Adrenal gland (tissue), 12 donors: Measurements from ENCODE around the gene ADGRE1. TPM values are rescaled to one million over a fixed set of nuclear protein-coding genes. Genes with fewer than 3 reads are reported as not detected.

Experiments
- DNase-seq, 7 donors: peaks; one replicate each; pipeline ENCODE4 v3.0.0-alpha.2; 2019 to 2020
- H3K27ac ChIP-seq, 5 donors: fragments of 200-600 bp; sonication (generic) in 4 of 5; 1 replicate in 3 of 5; 2 replicates in 2 of 5; pipeline versions ENCODE4 v1.5.1 to v1.8.0; 2016 to 2020; ENCODE audit warnings: mild to moderate bottlenecking in 1 of 5
- H3K27me3 ChIP-seq: fragments of 200-600 bp; 2 replicates; pipeline ENCODE4 v1.8.0; 2021
- H3K36me3 ChIP-seq, 2 donors: fragments of 200-600 bp; replicated peaks in 1 of 2; 1 replicate in 1 of 2; 2 replicates in 1 of 2; pipeline versions ENCODE4 v1.5.1 to v1.8.0; 2018 to 2022
- H3K4me1 ChIP-seq, 2 donors: fragments of 200-600 bp; replicated peaks in 1 of 2; 1 replicate in 1 of 2; 2 replicates in 1 of 2; pipeline versions ENCODE4 v1.5.1 to v1.8.0; 2018 to 2021
- H3K4me3 ChIP-seq, 4 donors: fragments of 200-600 bp; sonication (generic) in 3 of 4; one replicate each; pipeline ENCODE4 v1.5.1; 2016 to 2018
- H3K9me3 ChIP-seq, 3 donors: fragments of 200-600 bp; sonication (generic) in 1 of 3; replicated peaks in 1 of 3; 1 replicate in 2 of 3; 2 replicates in 1 of 3; pipeline versions ENCODE4 v1.5.1 to v1.8.0; 2016 to 2021
- CTCF ChIP-seq, 6 experiments: fragments of 450-650 bp in 4 of 6; fragments of 200-600 bp in 2 of 6; sonication (generic) in 1 of 6; IDR thresholded peaks; 1 replicate in 5 of 6; 2 replicates in 1 of 6; pipeline versions ENCODE4 v1.5.1 to v1.8.0; 2016 to 2021; ENCODE audit warnings: antibody characterized with exemption in 6 of 6, mild to moderate bottlenecking in 2 of 6, moderate library complexity in 1 of 6
- POLR2A ChIP-seq, 2 donors: fragments of 450-650 bp; IDR thresholded peaks; one replicate each; pipeline ENCODE4 v1.6.1; 2017; ENCODE audit warnings: antibody characterized with exemption in 2 of 2, mild to moderate bottlenecking in 2 of 2, moderate library complexity in 1 of 2
- WGBS, 4 donors: extraction: QIAGEN DNeasy Blood & Tissue Kit in 2 of 4; methylation state at CpG; one replicate each; pipeline versions ENCODE4 v1.1.5 to v1.1.7; 2013 to 2017; 5-methylcytosine and 5-hydroxymethylcytosine counted together
- intact Hi-C, 2 donors: fragments of 100-400 bp; cut with DNase I; formaldehyde crosslinking; loops; one replicate each; pipeline versions ENCODE4 v1.14.1 to v1.15.0; 2022 to 2023
- polyA plus RNA-seq, 3 donors: library from polyadenylated mRNA; stranded (reverse); fragments of 200-250 nt in 2 of 3; fragments of 350-450 nt in 1 of 3; fragmentation: Illumina TruSeq in 1 of 3; extraction: RNeasy Lipid Tissue Mini Kit (QIAGEN cat#74804) in 1 of 3; gene quantifications; one replicate each; pipeline ENCODE4 v1.2.3, GENCODE V29; 2013 to 2014
- total RNA-seq, 9 donors: library from RNA; depleted of rRNA in 4 of 9; stranded (reverse); fragments of >200 nt in 4 of 9; fragments of 120-200 nt in 1 of 9; fragmentation: NEBNext Ultra II Directional in 1 of 9; extraction: Animal tissue kit (Norgen Biotek cat#: 25700) in 1 of 9; gene quantifications; one replicate each; pipeline versions ENCODE4 v1.1.0 to v1.2.4, GENCODE V29; 2013 to 2023
- donor health status: healthy with polysubstance abuse.
- donor health status: Bipolar disorder and iron deficiency.
- donor health status: DM: yes; HTN: yes; CAD: no.
- donor health status: DM: no; HTN: no; CAD: no.
- donor health status: DM: no; HTN: no; CAD: no.
- donor health status: DM: yes; HTN: yes; CAD: no.

ADGRE1 gene
- total and polyA plus RNA-seq, 12 donors: 0.07 to 1.2 (median 0.28) TPM; not detected in 1

- no peak overlapping the region for H3K27ac ChIP-seq
- TF ChIP-seq POLR2A (IDR thresholded peaks at IDR 0.05): no peak
- TF ChIP-seq CTCF (IDR thresholded peaks at IDR 0.05): no peak
- no peaks in the 10 kb centered on the region for H3K36me3 ChIP-seq
- 81 to 85% (median 83%) methylated on average over 3 of the region's 3 CpGs for WGBS, 4 donors
- intact Hi-C loops: no loop called here
- no peaks in the 10 kb centered on the region for H3K4me1 ChIP-seq
- no peaks in the 10 kb centered on the region for H3K27me3 ChIP-seq
- DNase-seq: no peak
- no peaks in the 10 kb centered on the region for H3K9me3 ChIP-seq
- H3K4me3 ChIP-seq: no peak overlapping the region
Observed at GRCh38 chr19:6916952-6917351, 29.6 kb downstream of the ADGRE1 start.

- Histone ChIP-seq H3K27me3 (no peaks in the 10 kb centered on the region), H3K9me3 (peaks cover 0 to 7% (median 0%) of the 10 kb centered on the region in 3 donors), H3K4me1 (no peaks in the 10 kb centered on the region), H3K4me3 (no peak overlapping the region), H3K36me3 (no peaks in the 10 kb centered on the region), H3K27ac (no peak overlapping the region)
- no peak for DNase-seq
- TF ChIP-seq CTCF (IDR thresholded peaks at IDR 0.05) (no peak), POLR2A (IDR thresholded peaks at IDR 0.05) (no peak)
- intact Hi-C loops: no loop called here
- WGBS, 4 donors: 64 to 79% (median 69%) methylated on average over 7 of the region's 7 CpGs
Observed at GRCh38 chr19:6925386-6925785, 38.0 kb downstream of the ADGRE1 start.

GRCh38 chr19:6925801-6926751 is 38.7 kb downstream of the ADGRE1 start:
- WGBS, 4 donors: 62 to 73% (median 68%) methylated on average over 14 to 15 of the region's 15 CpGs
- no peak overlapping the region for H3K4me3 ChIP-seq
- TF ChIP-seq CTCF (IDR thresholded peaks at IDR 0.05) (no peak), POLR2A (IDR thresholded peaks at IDR 0.05) (no peak)
- intact Hi-C loops: no loop called here
- peaks cover 0 to 11% (median 0%) of the 10 kb centered on the region in 3 donors for H3K9me3 ChIP-seq
- no peak overlapping the region for H3K27ac ChIP-seq
- no peak for DNase-seq
- no peaks in the 10 kb centered on the region for H3K4me1 ChIP-seq
- no peaks in the 10 kb centered on the region for H3K27me3 ChIP-seq
- no peaks in the 10 kb centered on the region for H3K36me3 ChIP-seq

- no peaks in the 10 kb centered on the region for H3K4me1 ChIP-seq
- no peaks in the 10 kb centered on the region for H3K27me3 ChIP-seq
- TF ChIP-seq CTCF (IDR thresholded peaks at IDR 0.05) (no peak), POLR2A (IDR thresholded peaks at IDR 0.05) (no peak)
- H3K4me3 ChIP-seq: no peak overlapping the region
- H3K36me3 ChIP-seq: no peaks in the 10 kb centered on the region
- no peak for DNase-seq
- peaks cover 0 to 11% (median 0%) of the 10 kb centered on the region in 3 donors for H3K9me3 ChIP-seq
- intact Hi-C loops: no loop called here
- WGBS, 4 donors: 53 to 74% (median 63%) methylated on average over 3 of the region's 3 CpGs
- no peak overlapping the region for H3K27ac ChIP-seq
Observed at GRCh38 chr19:6930190-6930589, 42.8 kb downstream of the ADGRE1 start.
